ENCODE results near the gene ZKSCAN2. TPM values are rescaled to one million over a fixed set of nuclear protein-coding genes. Genes with fewer than 3 reads are reported as not detected.

ZKSCAN2 gene
- total RNA-seq, 1 experiment from 2014 or later, result 4.5 TPM

DNA sequence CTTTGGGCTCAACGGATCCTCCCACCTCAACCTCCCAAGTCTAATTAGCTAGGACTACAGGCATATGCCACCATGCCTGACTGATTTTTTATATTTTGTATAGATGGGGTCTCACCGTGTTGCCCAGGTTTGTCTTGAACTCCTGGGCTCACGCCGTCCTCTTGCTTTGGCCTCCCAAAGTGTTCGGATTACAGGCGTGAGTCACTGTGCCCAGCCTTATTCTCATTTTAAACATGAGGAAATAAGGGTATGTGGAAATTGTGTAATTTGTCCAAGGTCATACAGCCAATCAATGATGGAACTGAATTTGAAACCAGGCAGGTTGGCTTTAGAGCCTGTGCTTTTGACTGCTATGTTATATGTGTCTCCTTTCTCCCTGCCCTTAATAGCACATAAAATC is 68.3 kb downstream of the ZKSCAN2 start:
- H3F3A ChIP-seq (ENCODE audit: insufficient read depth, low read depth), result peaks cover 10% of the 10 kb centered on the region; the same call in 1 of the 2 replicates
- H3K36me3 ChIP-seq (ENCODE audit: low read depth), result no peaks in the 10 kb centered on the region
- POLR2A ChIA-PET (ENCODE audit: unreplicated experiment), result no interaction called here
- intact Hi-C loops (cut with micrococcal nuclease; ENCODE audit: unreplicated experiment), result no loop called here
- no peaks in the 10 kb centered on the region for H3K79me2 ChIP-seq (ENCODE audit: low read depth)
- no peak for TF ChIP-seq EZH2 (IDR thresholded peaks at IDR 0.05; ENCODE audit: low read depth)
- TF ChIP-seq, protein P1, sequence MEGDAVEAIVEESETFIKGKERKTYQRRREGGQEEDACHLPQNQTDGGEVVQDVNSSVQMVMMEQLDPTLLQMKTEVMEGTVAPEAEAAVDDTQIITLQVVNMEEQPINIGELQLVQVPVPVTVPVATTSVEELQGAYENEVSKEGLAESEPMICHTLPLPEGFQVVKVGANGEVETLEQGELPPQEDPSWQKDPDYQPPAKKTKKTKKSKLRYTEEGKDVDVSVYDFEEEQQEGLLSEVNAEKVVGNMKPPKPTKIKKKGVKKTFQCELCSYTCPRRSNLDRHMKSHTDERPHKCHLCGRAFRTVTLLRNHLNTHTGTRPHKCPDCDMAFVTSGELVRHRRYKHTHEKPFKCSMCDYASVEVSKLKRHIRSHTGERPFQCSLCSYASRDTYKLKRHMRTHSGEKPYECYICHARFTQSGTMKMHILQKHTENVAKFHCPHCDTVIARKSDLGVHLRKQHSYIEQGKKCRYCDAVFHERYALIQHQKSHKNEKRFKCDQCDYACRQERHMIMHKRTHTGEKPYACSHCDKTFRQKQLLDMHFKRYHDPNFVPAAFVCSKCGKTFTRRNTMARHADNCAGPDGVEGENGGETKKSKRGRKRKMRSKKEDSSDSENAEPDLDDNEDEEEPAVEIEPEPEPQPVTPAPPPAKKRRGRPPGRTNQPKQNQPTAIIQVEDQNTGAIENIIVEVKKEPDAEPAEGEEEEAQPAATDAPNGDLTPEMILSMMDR (conservative IDR thresholded peaks at IDR 0.05), result no peak
- no peaks in the 10 kb centered on the region for H3K27me3 ChIP-seq (ENCODE audit: insufficient read depth, low read depth)
- no peak overlapping the region for H2AFZ ChIP-seq
- no peak overlapping the region for H3K27ac ChIP-seq
- DNase-seq, result no peak
- CTCF ChIA-PET, result no interaction called here
- no peaks in the 10 kb centered on the region for H3K9me3 ChIP-seq (ENCODE audit: insufficient read depth, low read depth)
- no peaks in the 10 kb centered on the region for H4K20me1 ChIP-seq (ENCODE audit: insufficient read depth)
- no peaks in the 10 kb centered on the region for H3K4me1 ChIP-seq (replicated peaks; ENCODE audit: insufficient read depth)
- no peaks in the 10 kb centered on the region for H3K9me2 ChIP-seq (ENCODE audit: insufficient read depth)
- no TSS peak for BruUV-seq (replicated peaks)
- no peak overlapping the region for H3K4me2 ChIP-seq
- H3K4me3 ChIP-seq, result no peak overlapping the region

DNA sequence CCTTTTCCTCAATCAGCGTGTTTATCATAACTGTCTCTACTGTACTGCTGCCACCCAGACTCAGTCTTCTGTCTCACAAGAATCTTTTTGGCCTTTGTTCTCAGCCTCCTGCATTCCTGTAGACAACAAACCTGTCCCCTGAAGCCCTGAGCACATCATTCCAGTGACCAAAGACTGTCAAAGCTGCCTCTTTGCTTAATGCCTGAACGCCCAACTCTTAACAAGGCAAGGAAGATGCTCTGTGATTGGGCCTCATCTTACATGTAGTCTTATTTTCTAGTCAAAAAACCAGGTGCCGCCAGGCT is 70.2 kb downstream of the ZKSCAN2 start:
- Histone ChIP-seq H3K9me3 (ENCODE audit: insufficient read depth, low read depth) (no peaks in the 10 kb centered on the region), H3K4me2 (no peak overlapping the region), H3K27me3 (ENCODE audit: insufficient read depth, low read depth) (no peaks in the 10 kb centered on the region), H2AFZ (no peak overlapping the region), H3K4me1 (replicated peaks; ENCODE audit: insufficient read depth) (no peaks in the 10 kb centered on the region), H3K79me2 (ENCODE audit: low read depth) (no peaks in the 10 kb centered on the region), H3K9me2 (ENCODE audit: insufficient read depth) (no peaks in the 10 kb centered on the region), H3K36me3 (ENCODE audit: low read depth) (no peaks in the 10 kb centered on the region), H3K4me3 (no peak overlapping the region), H4K20me1 (ENCODE audit: insufficient read depth) (no peaks in the 10 kb centered on the region), H3F3A (ENCODE audit: insufficient read depth, low read depth) (peaks cover 10% of the 10 kb centered on the region; the same call in 1 of the 2 replicates), H3K27ac (no peak overlapping the region)
- POLR2A ChIA-PET (ENCODE audit: unreplicated experiment), result interaction anchor here (0.7 kb wide), 1 partner anchor 13 kb away, joined by 3 read pairs; no protein-coding TSS in a partner anchor
- no TSS peak for BruUV-seq (replicated peaks)
- intact Hi-C loops (cut with micrococcal nuclease; ENCODE audit: unreplicated experiment), result no loop called here
- DNase-seq, result no peak
- CTCF ChIA-PET, result no interaction called here
- TF ChIP-seq EZH2 (IDR thresholded peaks at IDR 0.05; ENCODE audit: low read depth), result no peak
- TF ChIP-seq, protein P1 (conservative IDR thresholded peaks at IDR 0.05), result no peak

Other genes starting within 250 kb of the ZKSCAN2 start
- gene ARHGAP17, start 242.5 kb downstream of the ZKSCAN2 start, total RNA-seq (2021), result 69.6 and 74.6 TPM in 2 replicates
- 67.1 and 113 TPM in 2 replicates for gene LCMT1, start 146.1 kb downstream of the ZKSCAN2 start, total RNA-seq (2021)
- not detected in 2 replicates for gene AQP8, start 40.9 kb downstream of the ZKSCAN2 start, total RNA-seq (2021)

Data from PC-9 (cell line).